Mammary epithelial cell (primary cell): ENCODE data around the gene GRB10.

Experiments
- CTCF ChIP-seq, 2 donors: IDR thresholded peaks in 1 of 2; conservative IDR thresholded peaks in 1 of 2; 2 replicates each; pipeline ENCODE4 v1.5.1; 2011 to 2012; ENCODE audit warnings: inconsistent platforms in 2 of 2, low read length in 2 of 2, mild to moderate bottlenecking in 2 of 2, control low read depth in 1 of 2, low read depth in 1 of 2; ENCODE audit not compliant: insufficient read depth in 1 of 2; ENCODE audit errors: extremely low read depth in 1 of 2
- EZH2 ChIP-seq: IDR thresholded peaks from 2 replicates; pipeline ENCODE4 v1.6.1; 2012; ENCODE audit warnings: low read length, inconsistent platforms, borderline replicate concordance

GRCh38 chr7:50752422-50752821, 30.3 kb downstream of the GRB10 start:
- TF ChIP-seq CTCF (conservative IDR thresholded peaks at IDR 0.05 in 1 of 2, IDR thresholded peaks at IDR 0.05 in 1 of 2; ENCODE audit: extremely low read depth in 1 of 2, insufficient read depth in 1 of 2, low read depth in 1 of 2, low read length in 2 of 2) (no peak), EZH2 (no peak)
